SK-N-SH (cell line): ENCODE measurements around the gene SGPL1. TPM values are rescaled to one million over a fixed set of nuclear protein-coding genes. Genes with fewer than 3 reads are reported as not detected.
A peak's percentile ranks its signal among the peaks of the same experiment; 100 is the strongest.

Experiments used
- CTCF ChIA-PET: fragments of 300-600, 350-600 bp; formaldehyde crosslinking; extraction: SDS; loops from one replicate; lab custom pipeline; 2021; lab: Yijun Ruan, JAX
- POLR2A ChIA-PET: fragments of 350-600 bp; sonication (Branson Sonifier 250); formaldehyde crosslinking; extraction: SDS; loops from one replicate; lab custom pipeline; 2020; ENCODE audit warnings: antibody characterized with exemption, inconsistent platforms; lab: Yijun Ruan, JAX
- DNase-seq: peaks from one replicate; pipeline ENCODE4 v3.0.0; 2012
- H2AFZ ChIP-seq: fragments of 200-600 bp; sonication (generic); 2 replicates; pipeline ENCODE4 v1.8.1; 2016; ENCODE audit warnings: antibody characterized with exemption, mild to moderate bottlenecking, low read depth
- H3F3A ChIP-seq: fragments of 200-600 bp; sonication (generic); replicated peaks from 2 replicates; pipeline ENCODE3; 2016; ENCODE audit warnings: antibody characterized with exemption, mild to moderate bottlenecking; ENCODE audit not compliant: insufficient read depth
- H3K27ac ChIP-seq, 2 experiments: fragments of 200-500 bp in 1 of 2; fragments of 200-600 bp in 1 of 2; sonication (Bioruptor generic) in 1 of 2; sonication (generic), shearing (Covaris generic) in 1 of 2; 2 replicates each; pipeline versions ENCODE4 v1.5.1 to v1.6.1; 2014 to 2016; ENCODE audit warnings: low read depth in 2 of 2, inconsistent platforms in 1 of 2, low read length in 1 of 2, mild to moderate bottlenecking in 1 of 2, mixed read lengths in 1 of 2
- H3K27me3 ChIP-seq: fragments of 200-600 bp; sonication (generic), shearing (Covaris generic); 2 replicates; pipeline ENCODE4 v1.6.1; 2016; ENCODE audit warnings: mixed run types; ENCODE audit not compliant: insufficient read depth
- H3K36me3 ChIP-seq, 2 experiments: fragments of 200-500 bp in 1 of 2; fragments of 200-600 bp in 1 of 2; sonication (Bioruptor generic) in 1 of 2; sonication (generic) in 1 of 2; replicated peaks in 1 of 2; 2 replicates each; pipeline versions ENCODE3 to v1.5.1; 2014 to 2016; ENCODE audit warnings: low read length in 1 of 2, mild to moderate bottlenecking in 1 of 2; ENCODE audit not compliant: insufficient read depth in 2 of 2, control insufficient read depth in 1 of 2
- H3K4me1 ChIP-seq, 2 experiments: fragments of 200-500 bp in 1 of 2; fragments of 200-600 bp in 1 of 2; sonication (Bioruptor generic) in 1 of 2; sonication (generic), shearing (Covaris generic) in 1 of 2; 2 replicates each; pipeline versions ENCODE4 v1.5.1 to v1.6.1; 2014 to 2016; ENCODE audit warnings: low read depth in 1 of 2, low read length in 1 of 2, mixed run types in 1 of 2; ENCODE audit not compliant: insufficient read depth in 2 of 2, control insufficient read depth in 1 of 2
- H3K4me2 ChIP-seq: fragments of 200-600 bp; sonication (generic), shearing (Covaris generic); 2 replicates; pipeline ENCODE4 v1.6.1; 2017; ENCODE audit warnings: mixed run types
- H3K4me3 ChIP-seq, 2 experiments: fragments of 200-500 bp in 1 of 2; fragments of 200-600 bp in 1 of 2; sonication (Bioruptor generic) in 1 of 2; sonication (generic), shearing (Covaris generic) in 1 of 2; 2 replicates each; pipeline versions ENCODE4 v1.5.1 to v1.8.1; 2014 to 2016; ENCODE audit warnings: low read depth in 2 of 2, inconsistent platforms in 1 of 2, low read length in 1 of 2, mild to moderate bottlenecking in 1 of 2, mixed read lengths in 1 of 2, moderate library complexity in 1 of 2
- H3K79me2 ChIP-seq: fragments of 200-600 bp; sonication (generic); 2 replicates; pipeline ENCODE4 v1.8.1; 2017; ENCODE audit warnings: mild to moderate bottlenecking; ENCODE audit not compliant: insufficient read depth
- H3K9ac ChIP-seq: fragments of 200-600 bp; sonication (generic); 2 replicates; pipeline ENCODE4 v1.6.1; 2017; ENCODE audit warnings: mixed run types
- H3K9me2 ChIP-seq: fragments of 200-600 bp; sonication (generic); 2 replicates; pipeline ENCODE4 v1.6.1; 2017; ENCODE audit warnings: mixed run types
- H3K9me3 ChIP-seq: fragments of 200-600 bp; sonication (generic); 2 replicates; pipeline ENCODE4 v1.6.1; 2017; ENCODE audit warnings: mixed run types, mild to moderate bottlenecking, moderate library complexity
- H4K20me1 ChIP-seq: fragments of 200-600 bp; sonication (generic); 2 replicates; pipeline ENCODE4 v1.6.1; 2017; ENCODE audit warnings: mild to moderate bottlenecking, mixed run types; ENCODE audit not compliant: insufficient read depth
- ELF1 ChIP-seq: IDR thresholded peaks from 2 replicates; pipeline ENCODE4 v1.4.0; 2012
- EP300 ChIP-seq, 2 experiments: IDR thresholded peaks; 2 replicates each; pipeline versions ENCODE4 v1.4.0 to v1.6.1; 2012; ENCODE audit warnings: borderline replicate concordance in 1 of 2, low read depth in 1 of 2, low read length in 1 of 2
- FOSL2 ChIP-seq: IDR thresholded peaks from 2 replicates; pipeline ENCODE4 v1.4.0; 2012; ENCODE audit warnings: low read depth, mild to moderate bottlenecking, moderate library complexity, borderline replicate concordance
- FOXJ3 ChIP-seq: sonication (generic); formaldehyde crosslinking; IDR thresholded peaks from 2 replicates; pipeline ENCODE4 v1.5.1; 2020; ENCODE audit warnings: mild to moderate bottlenecking, missing genetic modification reagents
- GABPA ChIP-seq: IDR thresholded peaks from 2 replicates; pipeline ENCODE4 v1.4.0; 2012; ENCODE audit warnings: low read depth, mild to moderate bottlenecking
- GATA2 ChIP-seq: sonication (generic); formaldehyde crosslinking; IDR thresholded peaks from 2 replicates; pipeline ENCODE4 v1.5.0; 2020; ENCODE audit warnings: mild to moderate bottlenecking, missing genetic modification reagents
- IRF3 ChIP-seq: fragments of 150-350 bp; IDR thresholded peaks from 2 replicates; pipeline ENCODE4 v1.6.1; 2016; ENCODE audit warnings: mild to moderate bottlenecking, low read depth, low read length
- MEF2A ChIP-seq: IDR thresholded peaks from 2 replicates; pipeline ENCODE4 v1.4.0; 2012; ENCODE audit warnings: low read depth, borderline replicate concordance
- NFIC ChIP-seq: IDR thresholded peaks from 2 replicates; pipeline ENCODE4 v1.4.0; 2012; ENCODE audit warnings: borderline replicate concordance
- NRF1 ChIP-seq: IDR thresholded peaks from 2 replicates; pipeline ENCODE4 v1.6.1; 2012; ENCODE audit warnings: low read depth, mild to moderate bottlenecking, low read length
- POLR2AphosphoS5 ChIP-seq: IDR thresholded peaks from 2 replicates; pipeline ENCODE4 v1.6.1; 2012; ENCODE audit warnings: low read depth, low read length
- RAD21 ChIP-seq: IDR thresholded peaks from 2 replicates; pipeline ENCODE4 v1.6.1; 2012; ENCODE audit warnings: mild to moderate bottlenecking, low read length
- RCOR1 ChIP-seq: fragments of 150-350 bp; IDR thresholded peaks from 2 replicates; pipeline ENCODE4 v1.6.1; 2017; ENCODE audit warnings: antibody characterized with exemption, low read length
- RFX5 ChIP-seq: IDR thresholded peaks from 2 replicates; pipeline ENCODE4 v1.6.1; 2012; ENCODE audit warnings: mild to moderate bottlenecking, improper control_type of control experiment, low read length
- RXRA ChIP-seq: IDR thresholded peaks from 2 replicates; pipeline ENCODE4 v1.4.0; 2012; ENCODE audit warnings: low read depth, mild to moderate bottlenecking, borderline replicate concordance
- SMC3 ChIP-seq: IDR thresholded peaks from 2 replicates; pipeline ENCODE4 v1.6.1; 2012; ENCODE audit warnings: low read depth, low read length, improper control_type of control experiment
- TAF1 ChIP-seq: IDR thresholded peaks from 2 replicates; pipeline ENCODE4 v1.6.1; 2012; ENCODE audit warnings: low read depth, mild to moderate bottlenecking, low read length, moderate library complexity, borderline replicate concordance
- TCF12 ChIP-seq: IDR thresholded peaks from 2 replicates; pipeline ENCODE4 v1.4.0; 2012
- TEAD4 ChIP-seq: IDR thresholded peaks from 2 replicates; pipeline ENCODE4 v1.4.0; 2012; ENCODE audit warnings: mild to moderate bottlenecking, borderline replicate concordance; ENCODE audit not compliant: insufficient read depth
- WGBS: methylation state at CpG from one replicate; pipeline ENCODE4 v1.1.6; 2017; ENCODE audit warnings: low lambda C conversion rate; 5-methylcytosine and 5-hydroxymethylcytosine counted together
- polyA plus RNA-seq, 3 experiments: library from polyadenylated mRNA; depleted of rRNA; stranded (reverse); fragments of >200 nt; gene quantifications; 2 replicates each; pipeline ENCODE4 v1.2.3, GENCODE V29; 2012
- TF ChIP-seq, protein P1 (sequence below): IDR thresholded peaks from 2 replicates; pipeline ENCODE4 v1.4.0; 2012; ENCODE audit warnings: low read depth, borderline replicate concordance
- TF ChIP-seq, protein P2 (sequence below): fragments of 200-600 bp; sonication (generic); IDR thresholded peaks from 2 replicates; pipeline ENCODE4 v1.6.1; 2017; ENCODE audit warnings: antibody characterized with exemption, mild to moderate bottlenecking, moderate library complexity

SGPL1 gene
- polyA plus RNA-seq, 1 of the 3 experiments (the other 2 are of a cell fraction), result 11.8 TPM

DNA sequence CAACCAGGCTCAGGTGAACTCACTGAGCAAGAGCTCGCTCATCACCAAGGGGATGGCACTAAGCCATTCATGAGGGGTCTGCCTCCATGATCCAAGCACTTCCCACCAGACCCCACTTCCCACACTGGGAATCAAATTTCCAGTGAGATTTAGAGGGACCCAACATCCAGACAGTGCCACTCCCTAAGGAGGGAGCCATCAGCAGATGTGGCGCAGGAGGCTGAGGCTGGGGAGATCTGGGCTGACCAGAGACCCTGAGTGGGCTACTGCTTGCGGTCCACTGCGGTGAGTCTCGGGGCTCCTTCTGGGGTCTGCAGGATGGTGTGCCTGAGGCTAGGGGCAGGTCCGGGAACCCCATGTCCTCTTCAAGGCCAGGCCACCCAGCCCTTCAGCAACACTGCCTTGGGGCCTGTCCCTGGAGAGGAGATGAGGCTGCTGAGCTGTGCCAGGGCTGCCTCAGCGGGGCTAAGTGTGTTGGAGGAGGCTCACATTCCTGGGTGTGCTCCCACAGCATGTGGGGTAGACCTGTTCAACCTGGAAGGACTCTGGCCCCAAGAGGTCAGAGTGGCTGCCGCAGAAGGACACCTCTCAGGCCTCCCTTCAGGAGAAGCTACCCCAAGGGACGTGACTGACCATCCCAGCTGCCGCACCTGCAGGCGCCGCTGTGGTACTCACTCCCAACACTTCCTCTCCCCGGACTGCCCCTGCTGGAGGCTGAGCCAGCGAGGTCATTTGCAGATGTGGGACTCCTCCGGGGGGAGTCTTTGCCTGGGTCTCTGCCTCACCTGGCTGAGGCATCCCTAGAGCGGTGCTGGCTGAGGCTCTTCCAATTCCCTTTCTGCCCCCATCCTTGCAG, 95.0 kb downstream of the SGPL1 start:
- H3F3A ChIP-seq, result no peaks in the 10 kb centered on the region
- TF ChIP-seq RAD21 (no peak), EP300 (IDR thresholded peaks at IDR 0.05; ENCODE audit: borderline replicate concordance in 1 of 2, low read depth in 1 of 2, low read length in 1 of 2) (no peak), SMC3 (no peak), NFIC (no peak), TCF12 (no peak), NRF1 (no peak), TAF1 (no peak)
- H3K36me3 ChIP-seq, result no peaks in the 10 kb centered on the region
- H3K9me3 ChIP-seq, result no peaks in the 10 kb centered on the region
- WGBS, result 75% methylated on average over 9 of the region's 16 CpGs
- H3K79me2 ChIP-seq, result no peaks in the 10 kb centered on the region
- DNase-seq, result peak; percentile 8
- no peak overlapping the region for H3K4me3 ChIP-seq
- H3K4me1 ChIP-seq, result peaks cover 0 to 7% of the 10 kb centered on the region in 2 experiments; a peak in 1 of 4 replicates
- no peaks in the 10 kb centered on the region for H3K9me2 ChIP-seq
- ChIA-PET POLR2A (no interaction called here), CTCF (interaction anchor here (0.9 to 7.8 kb wide), 3 partner anchors 7 to 37 kb away, joined by 3 to 65 read pairs (median 30); no protein-coding TSS in a partner anchor)
- H3K27me3 ChIP-seq, result 0 out of 2 replicates have a peak, but pooled peaks cover 7% of the 10 kb centered on the region
- no peak overlapping the region for H3K27ac ChIP-seq
- H3K9ac ChIP-seq, result no peak overlapping the region
- H2AFZ ChIP-seq, result no peak overlapping the region
- no peaks in the 10 kb centered on the region for H4K20me1 ChIP-seq
- H3K4me2 ChIP-seq, result no peak overlapping the region

DNA sequence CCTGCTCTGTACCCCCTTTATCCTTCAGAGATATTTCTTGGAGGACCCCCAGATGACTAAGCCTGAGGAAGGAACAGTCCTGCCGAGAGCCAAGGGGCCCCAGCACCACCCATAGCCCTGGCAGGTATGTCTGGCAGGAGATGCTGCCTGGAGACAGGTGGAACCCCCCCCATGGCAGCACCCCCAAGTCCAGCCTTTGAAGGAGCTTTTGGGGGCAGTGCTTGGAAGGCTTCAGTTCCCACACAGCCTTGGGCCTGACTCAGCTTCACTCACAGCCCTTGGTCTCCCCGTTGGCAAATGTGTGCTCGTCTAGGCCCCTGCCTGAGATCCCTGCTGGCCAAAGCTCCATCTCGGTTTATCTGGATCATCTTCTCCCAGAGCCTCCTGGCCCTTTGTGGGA, 95.6 kb downstream of the SGPL1 start:
- H3K9ac ChIP-seq, result no peak overlapping the region
- no peak overlapping the region for H3K4me3 ChIP-seq
- no peaks in the 10 kb centered on the region for H3K79me2 ChIP-seq
- peak; percentile 19 for DNase-seq
- peaks cover 13% of the 10 kb centered on the region for H3K27me3 ChIP-seq
- no peak overlapping the region for H2AFZ ChIP-seq
- WGBS, result 36% methylated on average over 4 of the region's 4 CpGs
- TF ChIP-seq RFX5 (no peak), RXRA (no peak), RCOR1 (no peak), TEAD4 (no peak), RAD21 (no peak), ELF1 (no peak), MEF2A (no peak), SMC3 (no peak), FOXJ3 (CRISPR knock-in tag) (no peak), IRF3 (no peak), GABPA (no peak), TCF12 (no peak), POLR2AphosphoS5 (no peak), FOSL2 (no peak), GATA2 (no peak)
- TF ChIP-seq, protein P1, sequence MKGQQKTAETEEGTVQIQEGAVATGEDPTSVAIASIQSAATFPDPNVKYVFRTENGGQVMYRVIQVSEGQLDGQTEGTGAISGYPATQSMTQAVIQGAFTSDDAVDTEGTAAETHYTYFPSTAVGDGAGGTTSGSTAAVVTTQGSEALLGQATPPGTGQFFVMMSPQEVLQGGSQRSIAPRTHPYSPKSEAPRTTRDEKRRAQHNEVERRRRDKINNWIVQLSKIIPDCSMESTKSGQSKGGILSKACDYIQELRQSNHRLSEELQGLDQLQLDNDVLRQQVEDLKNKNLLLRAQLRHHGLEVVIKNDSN, result no peak
- TF ChIP-seq, protein P2, sequence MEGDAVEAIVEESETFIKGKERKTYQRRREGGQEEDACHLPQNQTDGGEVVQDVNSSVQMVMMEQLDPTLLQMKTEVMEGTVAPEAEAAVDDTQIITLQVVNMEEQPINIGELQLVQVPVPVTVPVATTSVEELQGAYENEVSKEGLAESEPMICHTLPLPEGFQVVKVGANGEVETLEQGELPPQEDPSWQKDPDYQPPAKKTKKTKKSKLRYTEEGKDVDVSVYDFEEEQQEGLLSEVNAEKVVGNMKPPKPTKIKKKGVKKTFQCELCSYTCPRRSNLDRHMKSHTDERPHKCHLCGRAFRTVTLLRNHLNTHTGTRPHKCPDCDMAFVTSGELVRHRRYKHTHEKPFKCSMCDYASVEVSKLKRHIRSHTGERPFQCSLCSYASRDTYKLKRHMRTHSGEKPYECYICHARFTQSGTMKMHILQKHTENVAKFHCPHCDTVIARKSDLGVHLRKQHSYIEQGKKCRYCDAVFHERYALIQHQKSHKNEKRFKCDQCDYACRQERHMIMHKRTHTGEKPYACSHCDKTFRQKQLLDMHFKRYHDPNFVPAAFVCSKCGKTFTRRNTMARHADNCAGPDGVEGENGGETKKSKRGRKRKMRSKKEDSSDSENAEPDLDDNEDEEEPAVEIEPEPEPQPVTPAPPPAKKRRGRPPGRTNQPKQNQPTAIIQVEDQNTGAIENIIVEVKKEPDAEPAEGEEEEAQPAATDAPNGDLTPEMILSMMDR, result no peak
- peaks cover 0 to 7% of the 10 kb centered on the region in 2 experiments; a peak in 1 of 4 replicates for H3K4me1 ChIP-seq
- H3K9me3 ChIP-seq, result no peaks in the 10 kb centered on the region
- H4K20me1 ChIP-seq, result no peaks in the 10 kb centered on the region
- no peaks in the 10 kb centered on the region for H3K9me2 ChIP-seq
- H3K4me2 ChIP-seq, result no peak overlapping the region
- ChIA-PET CTCF (interaction anchor here (5.2 to 7.8 kb wide), 2 partner anchors 8 to 14 kb away, joined by 30 to 65 read pairs; no protein-coding TSS in a partner anchor), POLR2A (no interaction called here)
- no peaks in the 10 kb centered on the region for H3F3A ChIP-seq
- no peaks in the 10 kb centered on the region for H3K36me3 ChIP-seq
- no peak overlapping the region for H3K27ac ChIP-seq
